Right atrium auricular region (tissue), 2 donors: Measurements from ENCODE around the gene ADGRV1. TPM values are rescaled to one million over a fixed set of nuclear protein-coding genes. Genes with fewer than 3 reads are reported as not detected.
A peak's percentile ranks its signal among the peaks of the same experiment; 100 is the strongest.

Experiments
- DNase-seq: peaks from one replicate; pipeline ENCODE4 v3.0.0-alpha.2; 2019; ENCODE audit warnings: low spot score
- H3K27ac ChIP-seq, 2 donors: fragments of 200-600 bp; sonication (generic); 1 replicate in 1 of 2; 2 replicates in 1 of 2; pipeline ENCODE4 v1.5.1; 2016 to 2019
- H3K27me3 ChIP-seq, 2 donors: fragments of 200-600 bp; sonication (generic); one replicate each; pipeline versions ENCODE4 v1.5.1 to v1.6.0; 2017 to 2019
- H3K36me3 ChIP-seq: fragments of 200-600 bp; sonication (generic); one replicate; pipeline ENCODE4 v1.5.1; 2016
- H3K4me1 ChIP-seq, 2 donors: fragments of 200-600 bp; sonication (generic); one replicate each; pipeline versions ENCODE4 v1.5.1 to v1.6.0; 2017 to 2019
- H3K4me3 ChIP-seq, 2 donors: fragments of 200-600 bp; sonication (generic); 1 replicate in 1 of 2; 2 replicates in 1 of 2; pipeline ENCODE4 v1.5.1; 2017 to 2019; ENCODE audit warnings: mild to moderate bottlenecking in 1 of 2, moderate library complexity in 1 of 2
- H3K9me3 ChIP-seq, 2 donors: fragments of 200-600 bp; sonication (generic); one replicate each; pipeline ENCODE4 v1.5.1; 2019
- total RNA-seq, 2 donors: library from RNA; depleted of rRNA; stranded (reverse); fragments of >200 nt; gene quantifications; one replicate each; pipeline ENCODE4 v1.1.0, GENCODE V29; 2016
- TF ChIP-seq, protein P1 (sequence below), 2 donors: fragments of 200-600 bp; sonication (generic); IDR thresholded peaks; one replicate each; pipeline ENCODE4 v1.5.1; 2019; ENCODE audit warnings: antibody characterized with exemption in 2 of 2

ADGRV1 gene
- total RNA-seq, 2 donors from 2014 or later = 1.4 to 1.8 TPM

- Histone ChIP-seq H3K4me1 (no peaks in the 10 kb centered on the region), H3K36me3 (no peaks in the 10 kb centered on the region), H3K27me3 (no peaks in the 10 kb centered on the region), H3K27ac (peak overlapping the region; percentile 0 to 68), H3K4me3 (no peak overlapping the region), H3K9me3 (no peaks in the 10 kb centered on the region)
- TF ChIP-seq, protein P1, sequence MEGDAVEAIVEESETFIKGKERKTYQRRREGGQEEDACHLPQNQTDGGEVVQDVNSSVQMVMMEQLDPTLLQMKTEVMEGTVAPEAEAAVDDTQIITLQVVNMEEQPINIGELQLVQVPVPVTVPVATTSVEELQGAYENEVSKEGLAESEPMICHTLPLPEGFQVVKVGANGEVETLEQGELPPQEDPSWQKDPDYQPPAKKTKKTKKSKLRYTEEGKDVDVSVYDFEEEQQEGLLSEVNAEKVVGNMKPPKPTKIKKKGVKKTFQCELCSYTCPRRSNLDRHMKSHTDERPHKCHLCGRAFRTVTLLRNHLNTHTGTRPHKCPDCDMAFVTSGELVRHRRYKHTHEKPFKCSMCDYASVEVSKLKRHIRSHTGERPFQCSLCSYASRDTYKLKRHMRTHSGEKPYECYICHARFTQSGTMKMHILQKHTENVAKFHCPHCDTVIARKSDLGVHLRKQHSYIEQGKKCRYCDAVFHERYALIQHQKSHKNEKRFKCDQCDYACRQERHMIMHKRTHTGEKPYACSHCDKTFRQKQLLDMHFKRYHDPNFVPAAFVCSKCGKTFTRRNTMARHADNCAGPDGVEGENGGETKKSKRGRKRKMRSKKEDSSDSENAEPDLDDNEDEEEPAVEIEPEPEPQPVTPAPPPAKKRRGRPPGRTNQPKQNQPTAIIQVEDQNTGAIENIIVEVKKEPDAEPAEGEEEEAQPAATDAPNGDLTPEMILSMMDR (IDR thresholded peaks at IDR 0.05) = no peak
- no peak for DNase-seq
Measured at GRCh38 chr5:90878549-90879196, 320.1 kb downstream of the ADGRV1 start.

DNA sequence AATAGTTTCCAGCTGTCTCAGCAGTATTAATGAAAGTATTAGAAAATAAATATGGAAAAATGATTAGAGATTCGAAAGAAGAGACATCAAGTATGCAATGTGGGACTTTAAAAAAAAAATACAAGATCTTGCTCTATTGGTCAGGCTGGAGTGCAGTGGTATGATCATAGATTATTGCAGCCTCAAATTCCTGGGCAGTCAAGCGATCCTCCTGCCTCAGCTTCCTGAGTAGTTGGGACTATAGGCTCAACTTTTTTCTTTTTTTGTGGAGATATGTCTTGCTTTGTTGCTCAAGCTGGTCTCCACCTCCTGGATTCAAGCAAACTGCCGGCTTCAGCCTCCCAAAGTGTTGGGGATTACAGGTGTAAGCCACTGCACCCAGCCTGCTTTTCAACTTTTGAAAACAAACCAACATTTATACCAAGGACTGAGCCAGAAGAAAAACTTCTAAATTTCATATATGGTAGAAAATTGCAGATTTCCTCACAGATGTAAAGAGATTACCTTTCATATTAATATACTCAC lies 323.1 kb downstream of the ADGRV1 start:
- Histone ChIP-seq H3K27ac (no peak overlapping the region), H3K36me3 (no peaks in the 10 kb centered on the region), H3K4me1 (no peaks in the 10 kb centered on the region), H3K4me3 (no peak overlapping the region), H3K27me3 (no peaks in the 10 kb centered on the region), H3K9me3 (no peaks in the 10 kb centered on the region)
- no peak for DNase-seq
- TF ChIP-seq, protein P1 (IDR thresholded peaks at IDR 0.05) = no peak

- DNase-seq = no peak
- Histone ChIP-seq H3K4me1 (no peaks in the 10 kb centered on the region), H3K4me3 (no peak overlapping the region), H3K9me3 (no peaks in the 10 kb centered on the region), H3K27me3 (no peaks in the 10 kb centered on the region), H3K27ac (no peak overlapping the region), H3K36me3 (no peaks in the 10 kb centered on the region)
- TF ChIP-seq, protein P1 (IDR thresholded peaks at IDR 0.05) = no peak
Measured at GRCh38 chr5:90882448-90882847, 323.9 kb downstream of the ADGRV1 start.

DNA sequence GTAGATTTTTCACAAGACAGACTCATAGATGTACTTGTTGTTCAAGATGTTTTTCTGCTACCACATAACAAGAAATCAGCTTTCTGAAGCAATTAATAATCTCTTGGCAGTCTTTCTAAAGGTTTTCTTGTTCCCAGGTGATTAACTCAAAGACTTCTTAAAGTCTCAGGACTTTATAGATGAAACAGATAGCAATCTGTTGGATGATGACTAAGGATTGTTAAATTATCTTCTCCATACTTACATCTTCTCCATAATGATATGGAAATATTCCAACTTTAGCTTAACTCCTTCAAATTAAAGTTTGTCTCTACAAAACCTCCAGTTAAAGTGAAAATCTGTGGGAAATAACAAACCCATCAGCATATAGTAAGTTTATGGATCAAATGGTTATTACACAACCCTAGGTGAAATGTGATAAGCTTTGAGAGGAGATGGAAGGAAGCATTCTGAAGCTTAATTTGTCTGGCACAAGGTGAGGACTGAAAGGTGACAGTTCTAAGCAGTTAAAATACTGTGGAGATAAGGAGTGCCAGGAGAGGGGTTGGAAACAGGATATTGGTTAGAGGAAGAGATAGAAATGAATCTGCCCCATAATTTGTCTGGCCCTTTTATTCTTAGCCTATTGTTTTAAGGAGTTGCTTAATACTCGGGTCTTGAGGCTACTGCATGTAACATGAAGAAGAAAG lies 326.7 kb downstream of the ADGRV1 start:
- no peaks in the 10 kb centered on the region for H3K4me1 ChIP-seq

GRCh38 chr5:90886381-90886780 lies 327.8 kb downstream of the ADGRV1 start:
- Histone ChIP-seq H3K9me3 (no peaks in the 10 kb centered on the region), H3K27ac (no peak overlapping the region), H3K4me1 (no peaks in the 10 kb centered on the region), H3K36me3 (no peaks in the 10 kb centered on the region), H3K27me3 (no peaks in the 10 kb centered on the region), H3K4me3 (no peak overlapping the region)
- DNase-seq = no peak
- TF ChIP-seq, protein P1 (IDR thresholded peaks at IDR 0.05) = no peak

More for the DNA sequence above, 326.7 kb downstream of the ADGRV1 start:
- no peaks in the 10 kb centered on the region for H3K9me3 ChIP-seq
- H3K27me3 ChIP-seq = no peaks in the 10 kb centered on the region
- DNase-seq = no peak
- TF ChIP-seq, protein P1 (IDR thresholded peaks at IDR 0.05) = no peak
- no peak overlapping the region for H3K27ac ChIP-seq
- H3K4me3 ChIP-seq = no peak overlapping the region
- H3K36me3 ChIP-seq = no peaks in the 10 kb centered on the region
